Iris pigment epithelial cell (primary cell): Measurements from ENCODE around the gene TVP23A.
"Not testable (repeated sequence)": the region's sequence is repeated elsewhere in the genome, so short reads cannot be mapped to it uniquely, and the experiment has no call there.

Source experiments
- DNase-seq: peaks from one replicate; pipeline ENCODE4 v3.0.0-alpha.2; 2011; ENCODE audit warnings: low read depth

The TVP23A gene

GRCh38 chr16:10745841-10746240 is 72.8 kb downstream of the TVP23A start:
- no peak for DNase-seq

DNA sequence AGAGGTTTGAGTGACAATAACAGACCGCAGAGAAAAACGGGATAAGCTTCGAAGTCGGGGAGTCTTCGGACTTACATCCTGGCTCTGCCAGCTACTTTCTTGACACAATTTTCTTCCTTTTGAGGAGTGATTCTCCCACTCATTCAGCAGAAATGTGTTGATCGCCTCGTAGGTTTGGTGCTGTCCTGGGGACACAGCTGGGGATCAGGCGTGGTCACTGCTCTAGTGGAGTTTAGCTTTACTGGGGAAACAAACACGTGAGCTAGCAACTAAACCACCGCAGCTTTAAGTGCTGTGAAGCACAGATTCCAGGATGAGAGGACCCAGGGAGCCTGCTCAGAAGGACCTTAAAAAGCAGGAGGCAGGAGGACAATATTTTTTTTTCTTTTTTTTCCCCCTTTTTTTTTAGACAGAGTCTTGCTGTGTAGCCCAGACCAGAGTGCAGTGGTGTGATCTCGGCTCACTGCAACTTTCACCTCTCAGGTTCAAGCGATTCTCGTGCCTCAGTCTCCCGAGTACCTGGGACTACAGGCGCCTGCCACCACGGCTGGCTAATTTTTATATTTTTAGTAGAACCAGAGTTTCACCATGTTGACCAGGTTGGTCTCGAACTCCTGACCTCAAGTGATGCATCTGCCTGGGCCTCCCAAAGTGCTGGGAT is 74.1 kb downstream of the TVP23A start:
- DNase-seq = peak; percentile 58

DNA sequence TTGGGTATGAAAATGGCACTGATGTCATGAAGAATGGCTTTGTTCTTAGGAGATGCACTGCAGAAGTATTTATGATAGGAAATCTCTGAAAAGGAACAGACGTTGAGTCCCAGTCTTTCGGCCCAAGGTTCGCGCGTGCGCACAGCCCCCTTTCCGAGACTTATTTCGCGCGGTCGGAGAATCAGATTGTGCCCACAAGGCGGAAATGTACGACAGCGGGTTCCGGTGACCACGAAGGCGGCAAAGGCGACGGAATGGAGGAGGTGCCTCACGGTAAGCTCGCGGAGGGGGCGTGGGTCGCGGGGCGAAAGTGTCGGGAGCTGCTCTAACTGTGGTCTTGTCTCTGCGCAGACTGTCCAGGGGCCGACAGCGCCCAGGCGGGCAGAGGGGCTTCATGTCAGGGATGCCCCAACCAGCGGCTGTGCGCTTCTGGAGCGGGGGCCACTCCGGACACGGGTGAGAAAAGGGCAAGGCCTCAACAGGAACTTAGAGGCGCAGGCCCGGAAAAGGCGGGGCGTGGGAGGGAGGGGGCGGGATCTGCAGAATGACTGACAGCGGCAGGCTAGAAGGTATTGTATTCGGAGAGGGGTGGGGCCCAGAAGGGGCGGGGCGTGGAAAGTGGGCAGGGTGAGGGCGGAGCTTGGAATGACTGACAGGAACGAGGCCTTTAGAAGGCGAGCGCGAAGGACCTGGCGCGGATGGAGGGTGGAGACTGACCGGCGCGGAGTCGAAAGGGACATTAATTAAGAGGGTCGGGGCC is 74.8 kb downstream of the TVP23A start, which contains the start of gene NUBP1:
Gene NUBP1 (plus strand): TSS at position 233 of the 760 bp plus-strand sequence. CDS start 22 bp downstream, at position 255.
- DNase-seq = peak; percentile 99

GRCh38 chr16:10743227-10743609 is 75.4 kb downstream of the TVP23A start:
- DNase-seq = no peak

DNA sequence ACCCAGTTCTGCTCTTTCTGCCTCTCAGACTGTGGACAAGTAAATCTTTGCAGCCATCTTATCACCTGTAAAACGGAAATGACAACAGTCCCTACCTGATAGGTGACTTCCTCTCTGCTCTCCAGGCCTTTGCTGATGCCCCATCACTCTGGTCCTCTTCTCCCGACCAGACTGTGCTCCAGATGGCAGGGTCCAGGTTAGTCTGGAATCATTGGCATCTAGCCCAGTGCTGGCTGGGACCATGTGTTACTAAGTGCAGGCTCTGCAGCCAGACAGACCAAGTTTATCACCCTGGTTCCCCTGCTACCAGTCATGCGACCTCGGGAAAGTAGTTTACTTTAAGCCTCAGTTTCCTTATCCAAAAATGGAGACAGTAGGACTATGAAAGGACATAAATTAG is 76.8 kb downstream of the TVP23A start:
- no peak for DNase-seq

- DNase-seq = not testable (repeated sequence)
Observed at GRCh38 chr16:10741249-10741648, 77.3 kb downstream of the TVP23A start.

GRCh38 chr16:10740845-10741208 is 77.8 kb downstream of the TVP23A start:
- no peak for DNase-seq

DNA sequence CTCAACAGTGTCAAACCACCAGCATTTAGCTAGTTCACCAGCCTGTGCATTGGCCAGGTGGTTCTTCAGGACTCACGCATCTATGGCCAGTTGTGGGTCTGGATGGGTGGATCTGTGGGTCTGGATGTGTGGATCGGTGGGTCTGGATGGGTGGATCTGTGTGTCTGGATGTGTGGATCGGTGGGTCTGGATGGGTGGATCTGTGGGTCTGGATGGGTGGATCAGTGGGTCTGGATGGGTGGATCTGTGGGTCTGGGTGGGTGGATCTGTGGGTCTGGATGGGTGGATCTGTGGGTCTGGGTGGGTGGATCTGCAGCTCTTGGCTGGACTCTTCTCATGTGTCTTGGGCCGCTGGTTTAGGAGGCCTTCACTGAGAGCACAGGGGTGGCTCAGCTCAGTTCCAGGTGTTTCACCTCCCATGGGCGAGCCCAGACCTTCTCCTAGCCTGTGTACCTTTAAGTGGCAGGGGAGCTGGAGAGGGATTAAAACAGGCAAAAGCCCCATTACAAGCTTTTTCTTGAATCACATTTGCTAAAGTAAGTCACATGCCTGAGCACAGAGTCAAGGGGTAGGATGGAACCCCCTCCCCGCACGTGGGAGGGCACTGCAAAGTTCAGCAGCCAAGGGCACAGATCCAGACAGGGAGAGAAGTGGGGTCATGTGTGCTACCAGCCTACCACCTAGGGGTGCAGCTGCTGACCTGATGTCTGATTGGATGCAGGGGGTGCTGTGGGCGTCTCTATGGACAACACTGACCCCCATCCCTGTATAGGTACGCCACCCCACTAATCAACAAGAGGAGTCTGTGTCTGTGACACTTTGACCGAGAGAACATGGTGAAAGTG is 78.4 kb downstream of the TVP23A start:
- DNase-seq = no peak

DNA sequence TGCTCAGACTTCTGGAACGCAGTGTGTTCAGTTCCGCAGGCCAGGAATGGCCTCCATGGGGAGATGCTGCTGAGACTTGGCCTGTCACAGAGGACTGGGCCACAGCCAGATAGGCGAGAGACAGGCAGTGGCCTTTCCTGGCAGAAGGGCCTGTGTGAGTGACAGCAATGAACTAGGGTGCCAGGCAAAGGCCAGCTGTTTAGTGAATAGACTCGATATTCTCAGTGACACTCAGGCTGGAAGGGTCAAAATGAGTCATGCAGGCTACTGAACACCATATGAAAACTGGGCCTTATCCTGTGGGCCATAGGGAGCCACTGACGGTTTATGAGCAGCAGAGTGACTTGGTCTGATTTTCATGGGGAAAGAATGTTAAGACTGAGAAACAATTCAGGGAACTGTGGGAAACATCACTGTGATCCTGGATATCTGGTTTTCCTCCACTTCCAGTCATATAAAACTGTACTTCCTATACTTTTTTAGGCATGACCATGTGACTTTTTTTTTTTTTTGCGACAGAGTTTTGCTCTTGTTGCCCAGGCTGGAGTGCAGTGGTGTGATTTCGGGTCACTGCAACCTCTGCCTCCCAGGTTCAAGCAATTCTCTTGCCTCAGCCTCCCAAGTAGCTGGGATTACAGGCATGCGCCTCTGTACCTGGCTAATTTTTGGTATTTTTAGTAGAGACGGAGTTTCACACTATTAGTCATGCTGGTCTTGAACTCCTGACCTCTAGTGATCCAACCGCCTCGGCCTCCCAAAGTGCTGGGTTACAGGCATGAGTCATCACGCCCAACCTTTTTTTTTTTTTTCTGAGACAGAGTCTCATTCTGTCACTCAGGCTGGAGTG is 80.1 kb downstream of the TVP23A start:
- peak; percentile 84 for DNase-seq

- peak; percentile 57 for DNase-seq
Observed at GRCh38 chr16:10737068-10737625, 81.4 kb downstream of the TVP23A start.

- DNase-seq = no peak
Observed at GRCh38 chr16:10731790-10732189, 86.8 kb downstream of the TVP23A start.

GRCh38 chr16:10729104-10730048 is 89.2 kb downstream of the TVP23A start:
- peak; percentile 26 for DNase-seq

GRCh38 chr16:10728003-10728887 is 90.3 kb downstream of the TVP23A start:
- DNase-seq = no peak
